DMS53 treated with DMSO at 0.1 percent for 48 hours (cell line): ENCODE data around the gene TCF25.
"Not testable (repeated sequence)": the region's sequence is repeated elsewhere in the genome, so short reads cannot be mapped to it uniquely, and the experiment has no call there.

ENCODE experiments used
- DNase-seq: peaks from one replicate; lab custom pipeline; 2025; ENCODE audit not compliant: unreplicated experiment; lab: John Stamatoyannopoulos, UW

TCF25 gene

GRCh38 chr16:89873109-89873971 is at the start of gene TCF25:
TSS of gene TCF25 (plus strand) at chr16:89873592. CDS start at chr16:89873668, 76 bp downstream.
- DNase-seq = peak; percentile 29

GRCh38 chr16:89823824-89824148 is 49.6 kb upstream of the TCF25 start:
- not testable (repeated sequence) for DNase-seq

GRCh38 chr16:89826531-89827382 is 46.6 kb upstream of the TCF25 start:
- DNase-seq = no peak

GRCh38 chr16:89827383-89828198 is 45.8 kb upstream of the TCF25 start:
- peak; percentile 42 for DNase-seq

GRCh38 chr16:89828199-89828869 is 45.1 kb upstream of the TCF25 start, which contains the start of gene SPIRE2:
TSS of gene SPIRE2 (plus strand) at chr16:89828475. CDS start at chr16:89828551, 76 bp downstream.
- DNase-seq = peak; percentile 3

- peak; percentile 10 for DNase-seq
Observed at GRCh38 chr16:89828870-89829629, 44.3 kb upstream of the TCF25 start.

GRCh38 chr16:89829630-89830437 is 43.6 kb upstream of the TCF25 start:
- DNase-seq = peak; percentile 36

GRCh38 chr16:89831810-89832328 is 41.5 kb upstream of the TCF25 start:
- DNase-seq = no peak

GRCh38 chr16:89833664-89834363 is 39.6 kb upstream of the TCF25 start:
- not testable (repeated sequence) for DNase-seq

- not testable (repeated sequence) for DNase-seq
Observed at GRCh38 chr16:89834813-89835363, 38.5 kb upstream of the TCF25 start.

GRCh38 chr16:89836484-89836883 is 36.9 kb upstream of the TCF25 start:
- DNase-seq = not testable (repeated sequence)

- no peak for DNase-seq
Observed at GRCh38 chr16:89837014-89837546, 36.3 kb upstream of the TCF25 start.

- no peak for DNase-seq
Observed at GRCh38 chr16:89841275-89841674, 32.1 kb upstream of the TCF25 start.

- no peak for DNase-seq
Observed at GRCh38 chr16:89842471-89843408, 30.7 kb upstream of the TCF25 start.

- no peak for DNase-seq
Observed at GRCh38 chr16:89843409-89844350, 29.7 kb upstream of the TCF25 start.
